ENCODE results near the gene DNASE2B.
A peak's percentile ranks its signal among the peaks of the same experiment; 100 is the strongest.

The DNASE2B gene

GRCh38 chr1:84398175-84399155 is at the start of gene DNASE2B:
Gene DNASE2B, plus strand, starts transcription at chr1:84398484. Its CDS starts 81 bp downstream, at chr1:84398565.
- no peak for DNase-seq

DNA sequence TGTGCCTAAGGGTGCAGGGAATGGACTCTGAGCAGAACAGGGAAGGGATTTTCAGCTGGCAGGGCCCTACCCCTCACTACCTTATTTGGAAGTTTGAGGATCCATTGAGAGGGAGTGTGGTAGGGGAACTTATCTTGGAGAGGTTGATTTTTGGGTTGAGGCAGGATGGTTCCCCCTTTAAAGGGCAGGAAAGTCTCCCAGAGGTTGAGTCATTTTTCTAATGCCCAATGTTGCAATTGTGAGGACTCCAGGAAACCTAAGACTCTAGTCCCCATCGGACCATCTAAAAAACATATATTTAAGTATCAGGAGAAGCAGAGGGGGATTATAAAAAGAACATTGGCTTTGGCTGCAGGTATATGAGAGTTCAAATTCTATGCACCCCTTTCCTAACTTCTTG is 49.5 kb upstream of the DNASE2B start:
- no peak for DNase-seq

DNA sequence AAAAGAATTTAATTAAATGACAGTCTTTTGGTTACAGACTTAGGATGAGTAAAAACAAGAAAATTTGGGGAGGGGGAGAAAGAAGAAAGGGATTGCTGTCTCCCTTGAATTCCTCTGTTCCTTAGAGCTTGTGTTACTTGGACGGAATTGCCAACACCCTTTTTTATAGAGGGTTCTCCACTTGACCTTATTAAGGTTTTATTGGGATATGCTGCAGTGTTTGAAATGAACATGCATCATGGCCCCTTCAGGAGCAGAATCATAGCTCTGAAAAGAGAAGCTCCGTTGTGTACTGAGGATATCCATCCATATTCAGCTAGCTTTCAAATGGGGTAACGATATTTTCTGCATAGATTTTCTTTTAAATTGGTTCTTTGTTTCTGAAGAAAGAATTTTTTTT is 48.2 kb upstream of the DNASE2B start:
- no peak for DNase-seq

- no peak for DNase-seq
Observed at GRCh38 chr1:84350550-84350949, 47.7 kb upstream of the DNASE2B start.

- DNase-seq: no peak
Observed at GRCh38 chr1:84352298-84353106, 45.8 kb upstream of the DNASE2B start.

DNA sequence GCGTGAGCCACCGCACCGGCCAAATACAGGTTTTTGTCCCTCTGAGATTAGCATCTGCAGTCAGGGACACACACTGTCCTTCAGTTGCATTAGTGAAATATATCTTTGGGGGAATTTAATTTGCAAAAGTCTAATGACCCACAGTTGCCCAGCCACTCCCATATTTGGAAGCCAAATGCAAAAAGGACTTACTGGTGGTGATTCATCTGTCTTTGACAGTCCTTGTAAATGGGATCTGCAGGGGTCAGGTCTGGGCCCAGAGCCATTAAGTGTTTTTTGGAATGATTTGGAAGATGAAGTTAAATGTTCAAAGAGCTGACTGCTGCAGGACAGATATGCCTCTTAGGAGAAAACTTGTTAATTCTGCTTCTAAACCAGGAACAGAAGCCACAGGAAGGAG is 44.6 kb upstream of the DNASE2B start:
- DNase-seq: no peak

GRCh38 chr1:84355556-84355955 is 42.7 kb upstream of the DNASE2B start:
- no peak for DNase-seq

DNA sequence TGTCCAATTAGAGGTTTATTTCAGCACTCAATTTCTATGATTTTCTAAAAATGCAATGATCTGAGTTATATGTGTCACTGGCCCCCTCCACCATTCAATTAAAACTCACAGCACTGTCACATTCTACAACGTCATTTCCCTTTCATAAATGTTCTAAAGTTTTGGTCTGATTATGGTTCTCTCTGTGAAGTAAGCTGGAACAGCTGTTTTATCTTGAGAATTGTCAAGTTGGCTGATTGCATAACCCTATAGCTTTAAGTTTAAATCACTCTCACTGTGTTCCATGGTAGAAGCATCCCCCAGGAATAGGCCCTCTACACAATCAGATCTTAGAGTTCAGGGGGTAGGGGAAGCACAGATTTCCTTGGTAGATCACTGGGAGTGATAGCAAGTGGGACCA is 41.4 kb upstream of the DNASE2B start:
- DNase-seq: no peak

- DNase-seq: no peak
Observed at GRCh38 chr1:84358695-84359094, 39.6 kb upstream of the DNASE2B start.

- DNase-seq: no peak
Observed at GRCh38 chr1:84360316-84360715, 38.0 kb upstream of the DNASE2B start.

DNA sequence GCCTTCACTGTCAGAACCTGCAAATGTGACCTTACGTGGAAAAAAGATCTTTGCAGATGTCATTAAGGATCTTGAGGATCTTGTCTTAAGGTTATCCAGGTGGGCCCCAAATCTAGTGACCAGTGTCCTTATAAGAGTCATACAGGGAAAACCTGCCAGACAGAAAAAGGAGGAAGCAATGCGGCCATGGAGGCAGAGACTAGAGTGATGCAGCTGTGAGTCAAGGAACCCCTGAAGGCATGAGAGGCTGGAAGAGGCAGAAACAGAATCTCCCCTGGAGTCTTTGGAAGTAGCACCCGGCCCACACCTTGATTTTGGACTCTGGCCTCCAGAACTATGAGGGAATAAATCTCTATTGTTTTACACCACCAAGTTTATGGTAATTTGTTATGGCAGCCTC is 36.5 kb upstream of the DNASE2B start:
- no peak for DNase-seq

- no peak for DNase-seq
Observed at GRCh38 chr1:84363019-84363418, 35.3 kb upstream of the DNASE2B start.

DNA sequence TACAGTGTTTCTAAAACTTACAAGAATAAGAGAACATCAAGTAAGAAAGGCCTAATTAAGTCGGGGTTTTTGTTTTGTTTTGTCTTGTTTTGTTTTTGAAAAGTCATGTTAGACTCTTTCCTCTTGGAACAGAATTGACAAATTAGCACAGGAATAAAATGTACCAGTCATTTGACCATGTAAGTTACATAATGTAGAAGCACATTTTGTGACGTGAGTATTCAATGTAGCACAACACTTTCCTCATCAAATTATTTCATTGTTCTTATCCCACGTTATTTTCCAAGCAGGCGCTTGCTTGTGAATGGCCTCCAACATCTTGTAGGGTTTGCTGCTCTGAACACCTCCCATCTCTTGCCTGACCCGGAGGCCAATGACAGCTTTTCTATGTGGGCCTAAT is 34.7 kb upstream of the DNASE2B start:
- no peak for DNase-seq

DNA sequence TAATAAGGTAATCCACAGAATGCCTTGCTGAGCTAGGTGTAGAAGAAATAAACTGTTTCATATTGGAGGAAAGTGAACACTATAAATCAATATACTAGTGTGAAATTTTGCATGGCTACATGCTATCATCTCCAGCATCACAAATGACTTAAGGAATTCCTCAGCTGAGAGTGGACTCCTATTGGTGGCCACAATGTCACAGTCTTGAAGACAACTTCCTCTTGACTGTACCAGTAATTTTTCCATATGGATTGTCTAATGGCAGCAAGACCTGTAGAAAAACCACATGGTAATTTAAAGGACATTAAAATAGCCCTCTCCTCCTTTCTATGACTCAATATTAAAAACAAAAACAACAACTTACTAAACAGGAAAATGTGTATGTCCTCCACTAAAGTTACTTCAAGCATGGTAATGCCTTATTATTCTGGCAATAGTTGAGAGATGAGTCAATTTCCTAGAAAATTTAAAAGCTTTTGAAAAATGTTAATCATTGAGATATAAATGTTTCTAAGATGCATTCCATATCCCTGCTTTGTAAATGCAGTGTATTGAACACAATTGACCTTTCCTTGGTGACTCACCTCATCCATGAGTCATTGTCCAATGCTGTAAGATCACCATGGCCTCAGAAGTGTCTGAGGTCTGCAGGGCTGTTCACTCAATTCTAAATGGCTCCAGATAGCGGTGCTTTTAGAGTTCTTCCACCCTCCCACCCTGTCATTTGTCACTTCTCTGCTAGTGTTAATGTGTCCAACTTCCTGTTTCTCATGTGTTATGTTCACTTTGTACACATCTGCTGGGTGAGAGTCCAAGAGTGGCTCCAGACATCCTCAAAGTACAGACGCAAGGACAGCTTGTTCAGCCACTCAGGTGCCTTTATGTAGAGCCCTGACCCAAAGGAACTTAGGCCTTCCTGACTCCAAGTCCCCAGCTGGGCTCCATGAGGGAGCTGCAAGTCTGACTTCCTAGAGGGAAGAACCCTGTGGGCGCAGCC is 32.8 kb upstream of the DNASE2B start:
- DNase-seq: peak; percentile 93

DNA sequence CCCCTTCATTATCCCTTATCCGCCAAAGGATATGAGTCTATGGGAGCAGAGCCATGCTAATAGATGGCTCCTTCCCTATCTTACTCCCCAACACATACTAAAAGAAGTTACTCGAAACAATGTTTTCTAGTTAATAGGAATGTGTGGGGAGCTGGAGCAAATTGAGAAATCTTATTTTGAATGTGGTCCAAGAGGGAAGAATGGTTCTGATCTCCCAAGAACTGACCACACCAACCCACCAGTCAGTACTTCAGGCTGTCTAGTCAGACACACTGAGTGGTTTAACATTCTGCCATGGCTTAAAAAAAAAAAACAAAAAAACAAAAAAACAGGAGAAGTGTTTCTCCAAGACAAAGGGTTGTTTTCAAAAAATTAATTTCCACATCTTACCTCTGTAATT is 31.5 kb upstream of the DNASE2B start:
- DNase-seq: no peak

DNA sequence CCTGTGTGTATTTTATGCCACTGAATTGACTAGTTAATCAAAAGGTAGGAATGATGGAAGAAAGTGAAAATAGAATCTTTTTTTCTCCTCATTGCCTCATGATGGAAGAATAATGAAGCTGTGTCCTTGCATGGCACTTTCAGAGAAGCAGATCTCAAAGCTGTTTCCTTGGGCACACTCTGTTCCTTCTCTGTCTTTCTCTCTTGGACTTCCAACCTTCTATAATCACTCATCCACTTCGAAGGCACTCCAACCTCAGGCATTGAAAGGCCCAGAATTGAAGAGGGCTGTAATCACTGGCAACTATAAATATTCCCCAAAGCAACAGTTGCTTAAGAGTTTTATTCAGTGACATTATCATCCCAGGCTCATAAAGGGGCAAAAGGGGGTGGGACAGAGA is 31.1 kb upstream of the DNASE2B start:
- DNase-seq: no peak

DNA sequence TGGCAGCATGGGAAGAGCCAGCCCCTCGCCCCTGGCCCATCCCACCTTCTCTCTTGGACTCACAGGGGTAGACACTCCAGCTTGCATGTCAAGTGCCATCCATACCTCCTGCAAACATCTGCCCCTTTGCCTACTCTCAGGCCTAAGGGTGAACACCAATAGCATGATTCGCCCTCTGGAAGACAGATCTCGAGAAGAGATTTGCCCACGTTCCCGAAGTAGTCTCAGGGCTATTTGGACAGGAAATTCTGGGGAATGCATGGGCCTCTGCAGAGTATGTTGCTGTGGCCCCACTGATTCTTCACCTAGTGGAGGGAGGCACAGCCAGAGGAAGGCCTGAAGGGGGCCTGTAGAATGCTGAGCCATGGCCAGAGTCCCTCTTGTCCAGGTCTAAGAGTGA is 29.8 kb upstream of the DNASE2B start:
- no peak for DNase-seq

DNA sequence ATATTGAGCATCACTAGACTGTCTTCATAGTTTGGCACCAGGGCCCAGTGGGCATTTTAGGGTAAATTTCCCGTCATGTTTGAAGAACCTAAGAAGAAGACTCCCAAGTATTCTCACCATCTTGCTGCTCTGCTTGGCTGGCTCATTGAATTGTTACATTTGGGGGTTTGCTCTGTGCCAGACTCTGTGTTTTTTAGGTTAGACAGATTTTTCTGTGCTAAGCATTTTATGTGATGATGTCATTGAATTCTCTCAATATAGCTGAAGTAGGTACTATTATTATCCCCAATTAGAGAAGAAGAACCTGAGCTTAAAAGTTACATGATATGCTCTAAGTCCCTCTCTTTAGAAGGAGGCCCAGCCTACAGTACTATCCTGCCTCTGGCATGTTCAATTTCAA is 28.0 kb upstream of the DNASE2B start:
- no peak for DNase-seq

- no peak for DNase-seq
Observed at GRCh38 chr1:84370831-84371394, 27.4 kb upstream of the DNASE2B start.

- no peak for DNase-seq
Observed at GRCh38 chr1:84373436-84374141, 24.7 kb upstream of the DNASE2B start.

- no peak for DNase-seq
Observed at GRCh38 chr1:84374991-84375696, 23.1 kb upstream of the DNASE2B start.

All from kidney glomerular epithelial cell (primary cell).